Stimulated activated naive CD8-positive, alpha-beta T cell treated with anti-CD3 and anti-CD28 coated beads, Interleukin-15, amount 100 ng/mL, for 72 hours (primary cell): ENCODE results near the gene OR10D3.

Experiments used
- ATAC-seq: fragments of 150-1000 bp; cut with Tn5 transposase; 2 replicates; pipeline ENCODE4 v1.10.0; 2021; ENCODE audit warnings: mild to moderate bottlenecking, moderate library complexity
- DNase-seq, 2 donors: peaks; one replicate each; pipeline ENCODE4 v3.0.0; 2021 to 2022
- H3K27ac Mint-ChIP-seq, 2 donors: one replicate each; pipeline ENCODE4 v1.8.0; 2022; ENCODE audit warnings: mild to moderate bottlenecking in 2 of 2, mixed read lengths in 2 of 2, moderate library complexity in 2 of 2
- H3K27me3 Mint-ChIP-seq: one replicate; pipeline ENCODE4 v1.8.0; 2022; ENCODE audit warnings: mixed read lengths
- H3K4me1 Mint-ChIP-seq: one replicate; pipeline ENCODE4 v1.8.0; 2022; ENCODE audit warnings: mild to moderate bottlenecking, mixed read lengths
- H3K4me3 Mint-ChIP-seq, 2 donors: one replicate each; pipeline ENCODE4 v1.8.0; 2022; ENCODE audit warnings: mild to moderate bottlenecking in 2 of 2, mixed read lengths in 2 of 2, moderate library complexity in 1 of 2
- H3K9me3 Mint-ChIP-seq, 2 donors: one replicate each; pipeline ENCODE4 v1.8.0; 2022; ENCODE audit warnings: mixed read lengths in 2 of 2

Gene OR10D3

GRCh38 chr11:124176925-124177715 lies 6.0 kb upstream of the OR10D3 start:
- H3K27ac Mint-ChIP-seq: no peak overlapping the region
- ATAC-seq (no peak), DNase-seq (no peak)
- H3K27me3 Mint-ChIP-seq: no peaks in the 10 kb centered on the region
- H3K4me3 Mint-ChIP-seq: no peak overlapping the region
- no peaks in the 10 kb centered on the region for H3K9me3 Mint-ChIP-seq
- no peaks in the 10 kb centered on the region for H3K4me1 Mint-ChIP-seq

GRCh38 chr11:124179310-124179709 lies 3.8 kb upstream of the OR10D3 start:
- H3K27ac Mint-ChIP-seq: no peak overlapping the region
- H3K27me3 Mint-ChIP-seq: peaks cover 2% of the 10 kb centered on the region
- no peak for DNase-seq
- no peaks in the 10 kb centered on the region for H3K9me3 Mint-ChIP-seq
- no peak overlapping the region for H3K4me3 Mint-ChIP-seq
- no peak for ATAC-seq
- no peaks in the 10 kb centered on the region for H3K4me1 Mint-ChIP-seq

- DNase-seq (no peak), ATAC-seq (no peak)
- Mint-ChIP-seq H3K9me3 (no peaks in the 10 kb centered on the region), H3K27ac (peak overlapping the region in 1 of 2 donors; percentile 9), H3K4me1 (no peaks in the 10 kb centered on the region), H3K27me3 (peaks cover 23% of the 10 kb centered on the region), H3K4me3 (no peak overlapping the region)
Observed at GRCh38 chr11:124190298-124191139, 7.4 kb downstream of the OR10D3 start.

GRCh38 chr11:124193221-124194010 lies 10.3 kb downstream of the OR10D3 start:
- H3K4me3 Mint-ChIP-seq: no peak overlapping the region
- no peaks in the 10 kb centered on the region for H3K4me1 Mint-ChIP-seq
- DNase-seq (no peak), ATAC-seq (no peak)
- no peak overlapping the region for H3K27ac Mint-ChIP-seq
- peaks cover 7% of the 10 kb centered on the region for H3K27me3 Mint-ChIP-seq
- H3K9me3 Mint-ChIP-seq: no peaks in the 10 kb centered on the region

- Mint-ChIP-seq H3K4me3 (no peak overlapping the region), H3K27me3 (peaks cover 7% of the 10 kb centered on the region), H3K27ac (no peak overlapping the region), H3K9me3 (no peaks in the 10 kb centered on the region), H3K4me1 (no peaks in the 10 kb centered on the region)
- no peak for ATAC-seq
- DNase-seq: no peak
Observed at GRCh38 chr11:124194293-124195188, 11.4 kb downstream of the OR10D3 start.

GRCh38 chr11:124195189-124195734 lies 12.1 kb downstream of the OR10D3 start:
- DNase-seq (peak; percentile 33 to 45), ATAC-seq (peak; percentile 90)
- H3K27me3 Mint-ChIP-seq: peaks cover 7% of the 10 kb centered on the region
- H3K9me3 Mint-ChIP-seq: no peaks in the 10 kb centered on the region
- H3K27ac Mint-ChIP-seq: no peak overlapping the region
- no peaks in the 10 kb centered on the region for H3K4me1 Mint-ChIP-seq
- no peak overlapping the region for H3K4me3 Mint-ChIP-seq

- no peaks in the 10 kb centered on the region for H3K4me1 Mint-ChIP-seq
- no peak overlapping the region for H3K4me3 Mint-ChIP-seq
- ATAC-seq: no peak
- H3K27ac Mint-ChIP-seq: no peak overlapping the region
- DNase-seq: no peak
- H3K9me3 Mint-ChIP-seq: no peaks in the 10 kb centered on the region
- H3K27me3 Mint-ChIP-seq: peaks cover 7% of the 10 kb centered on the region
Observed at GRCh38 chr11:124197999-124198398, 14.9 kb downstream of the OR10D3 start.

- ATAC-seq (no peak), DNase-seq (no peak)
- H3K9me3 Mint-ChIP-seq: no peaks in the 10 kb centered on the region
- no peak overlapping the region for H3K27ac Mint-ChIP-seq
- no peak overlapping the region for H3K4me3 Mint-ChIP-seq
- peaks cover 3% of the 10 kb centered on the region for H3K27me3 Mint-ChIP-seq
- H3K4me1 Mint-ChIP-seq: no peaks in the 10 kb centered on the region
Observed at GRCh38 chr11:124198897-124199296, 15.8 kb downstream of the OR10D3 start.

- Mint-ChIP-seq H3K4me3 (no peak overlapping the region), H3K27me3 (no peaks in the 10 kb centered on the region), H3K9me3 (no peaks in the 10 kb centered on the region), H3K4me1 (no peaks in the 10 kb centered on the region), H3K27ac (no peak overlapping the region)
- ATAC-seq (no peak), DNase-seq (no peak)
Observed at GRCh38 chr11:124199702-124200101, 16.6 kb downstream of the OR10D3 start.

- Mint-ChIP-seq H3K4me1 (no peaks in the 10 kb centered on the region), H3K4me3 (no peak overlapping the region), H3K27me3 (no peaks in the 10 kb centered on the region), H3K9me3 (no peaks in the 10 kb centered on the region), H3K27ac (no peak overlapping the region)
- DNase-seq (no peak), ATAC-seq (no peak)
Observed at GRCh38 chr11:124200671-124201070, 17.5 kb downstream of the OR10D3 start.

- Mint-ChIP-seq H3K27me3 (peaks cover 4% of the 10 kb centered on the region), H3K27ac (no peak overlapping the region), H3K4me1 (no peaks in the 10 kb centered on the region), H3K4me3 (no peak overlapping the region), H3K9me3 (no peaks in the 10 kb centered on the region)
- ATAC-seq (no peak), DNase-seq (no peak)
Observed at GRCh38 chr11:124202951-124203350, 19.8 kb downstream of the OR10D3 start.

- peak overlapping the region in 1 of 2 donors; percentile 31 for H3K27ac Mint-ChIP-seq
- no peak overlapping the region for H3K4me3 Mint-ChIP-seq
- H3K9me3 Mint-ChIP-seq: no peaks in the 10 kb centered on the region
- H3K4me1 Mint-ChIP-seq: no peaks in the 10 kb centered on the region
- ATAC-seq (peak; percentile 57), DNase-seq (no peak)
- peaks cover 5% of the 10 kb centered on the region for H3K27me3 Mint-ChIP-seq
Observed at GRCh38 chr11:124204008-124204407, 20.9 kb downstream of the OR10D3 start.

GRCh38 chr11:124207102-124207792 lies 24.1 kb downstream of the OR10D3 start:
- no peak overlapping the region for H3K27ac Mint-ChIP-seq

GRCh38 chr11:124209824-124210357 lies 26.7 kb downstream of the OR10D3 start:
- ATAC-seq: peak; percentile 43
- no peak overlapping the region for H3K27ac Mint-ChIP-seq

More at GRCh38 chr11:124207102-124207792, 24.1 kb downstream of the OR10D3 start:
- Mint-ChIP-seq H3K27me3 (peaks cover 5% of the 10 kb centered on the region), H3K9me3 (no peaks in the 10 kb centered on the region), H3K4me3 (no peak overlapping the region), H3K4me1 (no peaks in the 10 kb centered on the region)
- no peak for DNase-seq
- peak; percentile 5 for ATAC-seq

More at GRCh38 chr11:124209824-124210357, 26.7 kb downstream of the OR10D3 start:
- Mint-ChIP-seq H3K9me3 (no peaks in the 10 kb centered on the region), H3K4me3 (no peak overlapping the region), H3K27me3 (peaks cover 5% of the 10 kb centered on the region), H3K4me1 (no peaks in the 10 kb centered on the region)
- no peak for DNase-seq
